ENCODE results near the gene NSRP1. TPM values are rescaled to one million over a fixed set of nuclear protein-coding genes. Genes with fewer than 3 reads are reported as not detected.

NSRP1 gene
- total and polyA plus RNA-seq, 2 of the 8 experiments (the other 6 are each of a cell fraction or from before 2014, with no cell fraction given), result 6.1 to 22.4 TPM

- TF ChIP-seq TBP (IDR thresholded peaks at IDR 0.05; ENCODE audit: low read depth, low read length) (no peak), TEAD4 (IDR thresholded peaks at IDR 0.05; ENCODE audit: low read depth, low read length) (no peak)
- H3K4me3 ChIP-seq (ENCODE audit: extremely low read depth in 1 of 4, insufficient read depth in 2 of 4, low read depth in 3 of 4, low read length in 4 of 4), result no peak overlapping the region
- no peak overlapping the region for H3K27ac ChIP-seq (ENCODE audit: low read depth, low read length)
- H3K79me1 ChIP-seq (ENCODE audit: low read depth, low read length), result no peaks in the 10 kb centered on the region
- no peak overlapping the region for H4K8ac ChIP-seq (ENCODE audit: extremely low read depth, insufficient read depth, low read length)
- H3K4me1 ChIP-seq (replicated peaks in 1 of 4; ENCODE audit: control insufficient read depth in 3 of 4, insufficient read depth in 4 of 4, low read length in 3 of 4), result peaks cover 0 to 9% (median 8%) of the 10 kb centered on the region in 4 experiments; a peak in 5 of 7 replicates
- DNase-seq (ENCODE audit: low read depth in 1 of 2, low spot score in 2 of 2) (no peak), FAIRE-seq (no peak)
- no peak overlapping the region for H4K91ac ChIP-seq (replicated peaks; ENCODE audit: insufficient read length, low read length)
- peaks cover 0 to 4% of the 10 kb centered on the region in 2 experiments; a peak in 1 of 4 replicates for H3K9me3 ChIP-seq (ENCODE audit: insufficient read depth in 2 of 2, low read depth in 1 of 2, low read length in 1 of 2)
- WGBS, 2 experiments (ENCODE audit: extremely low coverage in 1 of 2, insufficient coverage in 1 of 2, insufficient read length in 1 of 2, insufficient replicate concordance in 2 of 2, low coverage in 1 of 2, low lambda C conversion rate in 2 of 2, missing lambda C conversion rate in 1 of 2), result 85% methylated on average over 11 of the region's 11 CpGs; no CpG with 5 or more reads in 1 of the 2 experiments
- no peak overlapping the region for H2BK15ac ChIP-seq (ENCODE audit: low read length)
- no peak overlapping the region for H3K4me2 ChIP-seq (ENCODE audit: insufficient read depth in 1 of 2, low read depth in 2 of 2, low read length in 2 of 2)
- no peak overlapping the region for H3K23ac ChIP-seq (ENCODE audit: insufficient read length)
- H3K18ac ChIP-seq (ENCODE audit: extremely low read depth, low read length), result no peak overlapping the region
- H2BK120ac ChIP-seq (replicated peaks; ENCODE audit: low read depth, low read length), result no peak overlapping the region
- H3K36me3 ChIP-seq (ENCODE audit: control insufficient read depth in 2 of 4, insufficient read depth in 4 of 4, low read length in 3 of 4), result peaks cover 0 to 7% (median 0%) of the 10 kb centered on the region in 4 experiments; a peak in 1 of 8 replicates
- no peak overlapping the region for H2AK5ac ChIP-seq (ENCODE audit: low read depth, low read length)
- H3K14ac ChIP-seq (ENCODE audit: insufficient read length), result no peak overlapping the region
- no peak overlapping the region for H3K56ac ChIP-seq (replicated peaks; ENCODE audit: insufficient read length, low read depth, low read length)
- no peak overlapping the region for H3K9ac ChIP-seq (replicated peaks in 1 of 4; ENCODE audit: extremely low read depth in 1 of 4, low read depth in 3 of 4, low read length in 3 of 4)
- no peak overlapping the region for H2BK12ac ChIP-seq (ENCODE audit: low read depth, low read length)
- H3K79me2 ChIP-seq (ENCODE audit: control insufficient read depth in 1 of 2, insufficient read depth in 2 of 2, low read length in 2 of 2), result no peaks in the 10 kb centered on the region
- H3K23me2 ChIP-seq (ENCODE audit: low read depth, low read length), result peaks cover 10% of the 10 kb centered on the region; the same call in 1 of the 2 replicates
- H3K27me3 ChIP-seq (replicated peaks in 1 of 4; ENCODE audit: control insufficient read depth in 3 of 4, extremely low read depth in 1 of 4, insufficient read depth in 3 of 4, low read length in 3 of 4), result peaks cover 30 to 52% (median 45%) of the 10 kb centered on the region in 4 experiments
- POLR2A ChIA-PET (ENCODE audit: partially characterized antibody), result interaction anchor here (0.7 to 1.8 kb wide), 3 partner anchors 30 to 107 kb away, joined by 3 to 4 read pairs (median 3); partner anchors contain the start of gene BLMH
- H2BK20ac ChIP-seq (ENCODE audit: low read length), result no peak overlapping the region
- CTCF ChIA-PET (ENCODE audit: partially characterized antibody), result no interaction called here
- no peak overlapping the region for H2AFZ ChIP-seq (ENCODE audit: low read length)
- no peaks in the 10 kb centered on the region for H4K20me1 ChIP-seq (replicated peaks in 1 of 2; ENCODE audit: control insufficient read depth in 1 of 2, insufficient read depth in 2 of 2, low read length in 2 of 2)
- H4K5ac ChIP-seq (ENCODE audit: insufficient read length, low read depth, low read length), result no peak overlapping the region
- no peak overlapping the region for H2BK5ac ChIP-seq (ENCODE audit: low read depth, low read length)
- H3K4ac ChIP-seq (replicated peaks; ENCODE audit: insufficient read length, low read depth, low read length), result no peak overlapping the region
These were observed 116.3 kb downstream of the NSRP1 start for GRCh38 chr17:30232824-30233427.
